ENCODE results near the gene SESN1.

- TF ChIP-seq ZNF70 (CRISPR knock-in tag; IDR thresholded peaks at IDR 0.05) (no peak), CSDC2 (CRISPR knock-in tag; IDR thresholded peaks at IDR 0.05) (no peak), ARNTL (CRISPR knock-in tag; IDR thresholded peaks at IDR 0.05; ENCODE audit: borderline replicate concordance, low read depth) (no peak), ZFP30 (CRISPR knock-in tag; IDR thresholded peaks at IDR 0.05) (no peak)
These were observed 48.5 kb upstream of the SESN1 start for GRCh38 chr6:109143191-109143590.
